ENCODE data around the gene RNF217. TPM values are rescaled to one million over a fixed set of nuclear protein-coding genes. Genes with fewer than 3 reads are reported as not detected.
A peak's percentile ranks its signal among the peaks of the same experiment; 100 is the strongest.
"Not testable (repeated sequence)": the region's sequence is repeated elsewhere in the genome, so short reads cannot be mapped to it uniquely, and the experiment has no call there.

The RNF217 gene
- total RNA-seq, 1 experiment from 2014 or later = 13.6 TPM

- no peak for DNase-seq (ENCODE audit: low read depth)
These were observed 160.8 kb downstream of the RNF217 start for GRCh38 chr6:125123051-125123450.

- no peak for DNase-seq (ENCODE audit: low read depth)
These were observed 161.3 kb downstream of the RNF217 start for GRCh38 chr6:125123468-125124048.

GRCh38 chr6:125124049-125124669, 161.9 kb downstream of the RNF217 start:
- DNase-seq (ENCODE audit: low read depth) = peak; percentile 78

GRCh38 chr6:125125856-125126255, 163.6 kb downstream of the RNF217 start:
- not testable (repeated sequence) for DNase-seq (ENCODE audit: low read depth)

- no peak for DNase-seq (ENCODE audit: low read depth)
These were observed 167.1 kb downstream of the RNF217 start for GRCh38 chr6:125129354-125129753.

GRCh38 chr6:125132058-125132457, 169.8 kb downstream of the RNF217 start:
- DNase-seq (ENCODE audit: low read depth) = no peak

- DNase-seq (ENCODE audit: low read depth) = no peak
These were observed 174.1 kb downstream of the RNF217 start for GRCh38 chr6:125136378-125136777.

GRCh38 chr6:125138083-125138482, 175.8 kb downstream of the RNF217 start:
- DNase-seq (ENCODE audit: low read depth) = no peak

- DNase-seq (ENCODE audit: low read depth) = no peak
These were observed 178.6 kb downstream of the RNF217 start for GRCh38 chr6:125140808-125141207.

Other genes starting within 250 kb of the RNF217 start
- gene TPD52L1, start 191.3 kb downstream of the RNF217 start, total RNA-seq (2014; rRNA removed; shearing (Covaris generic)) = 4.9 and 6.4 TPM in 2 replicates